ENCODE data around the gene RGS3. TPM values are rescaled to one million over a fixed set of nuclear protein-coding genes. Genes with fewer than 3 reads are reported as not detected.

The RGS3 gene
- total RNA-seq, 2 experiments from 2014 or later: 22.8 to 32.9 TPM

- H3K4me2 ChIP-seq (ENCODE audit: low read length): no peak overlapping the region
- no peaks in the 10 kb centered on the region for H4K20me1 ChIP-seq (ENCODE audit: insufficient read depth, low read length)
- no peak overlapping the region for H3K27ac ChIP-seq (ENCODE audit: low read depth, low read length, poor library complexity, severe bottlenecking)
- POLR2A ChIA-PET: interaction anchor here (0.6 kb wide), 2 partner anchors 8 to 232 kb away, joined by 3 read pairs; no protein-coding TSS in a partner anchor
- no peak for DNase-seq (ENCODE audit: low spot score)
- H3K9me3 ChIP-seq (ENCODE audit: low read length): no peaks in the 10 kb centered on the region
- H3K9me2 ChIP-seq (ENCODE audit: insufficient read depth, low read length): no peaks in the 10 kb centered on the region
- TF ChIP-seq EZH2phosphoT487 (IDR thresholded peaks at IDR 0.05; ENCODE audit: borderline replicate concordance, low read depth, low read length) (no peak), CTCF (conservative IDR thresholded peaks at IDR 0.05; ENCODE audit: low read length) (no peak)
- no TSS peak for BruUV-seq (replicated peaks)
- CTCF ChIA-PET (ENCODE audit: unreplicated experiment): no interaction called here
- H2AFZ ChIP-seq (ENCODE audit: low read length): no peak overlapping the region
- intact Hi-C loops (cut with micrococcal nuclease; ENCODE audit: unreplicated experiment): no loop called here
- peaks cover 24% of the 10 kb centered on the region for H3K4me1 ChIP-seq (ENCODE audit: insufficient read depth, low read length, poor library complexity, severe bottlenecking)
- H3K36me3 ChIP-seq (ENCODE audit: insufficient read depth, low read length): no peaks in the 10 kb centered on the region; the same call in 1 of the 2 replicates
- H3K79me2 ChIP-seq (ENCODE audit: insufficient read depth, low read depth, low read length): no peaks in the 10 kb centered on the region
- no peak overlapping the region for H3K4me3 ChIP-seq (ENCODE audit: low read depth, low read length, poor library complexity, severe bottlenecking)
Observed at GRCh38 chr9:113600871-113601614, 137.5 kb downstream of the RGS3 start.

- intact Hi-C loops (cut with micrococcal nuclease; ENCODE audit: unreplicated experiment): no loop called here
- POLR2A ChIA-PET: interaction anchor here (0.6 to 2.5 kb wide), 3 partner anchors 11 to 233 kb away, joined by 3 to 7 read pairs (median 6); no protein-coding TSS in a partner anchor
- DNase-seq (ENCODE audit: low spot score): no peak
- Histone ChIP-seq H2AFZ (ENCODE audit: low read length) (peak overlapping the region; percentile 84; the same call in 1 of the 2 replicates), H3K79me2 (ENCODE audit: insufficient read depth, low read depth, low read length) (no peaks in the 10 kb centered on the region), H4K20me1 (ENCODE audit: insufficient read depth, low read length) (no peaks in the 10 kb centered on the region), H3K27ac (ENCODE audit: low read depth, low read length, poor library complexity, severe bottlenecking) (no peak overlapping the region), H3K36me3 (ENCODE audit: insufficient read depth, low read length) (no peaks in the 10 kb centered on the region; the same call in 1 of the 2 replicates), H3K9me2 (ENCODE audit: insufficient read depth, low read length) (no peaks in the 10 kb centered on the region), H3K4me1 (ENCODE audit: insufficient read depth, low read length, poor library complexity, severe bottlenecking) (peaks cover 24% of the 10 kb centered on the region), H3K4me3 (ENCODE audit: low read depth, low read length, poor library complexity, severe bottlenecking) (no peak overlapping the region), H3K9me3 (ENCODE audit: low read length) (no peaks in the 10 kb centered on the region), H3K4me2 (ENCODE audit: low read length) (peak overlapping the region; percentile 61; the same call in 1 of the 2 replicates)
- TF ChIP-seq CTCF (conservative IDR thresholded peaks at IDR 0.05; ENCODE audit: low read length) (no peak), EZH2phosphoT487 (IDR thresholded peaks at IDR 0.05; ENCODE audit: borderline replicate concordance, low read depth, low read length) (no peak)
- CTCF ChIA-PET (ENCODE audit: unreplicated experiment): interaction anchor here (0.6 kb wide), 1 partner anchor 19 kb away, joined by 3 read pairs; no protein-coding TSS in a partner anchor
- BruUV-seq (replicated peaks): no TSS peak
Observed at GRCh38 chr9:113601656-113602055, 138.1 kb downstream of the RGS3 start.
